ENCODE measurements around the gene PHACTR4.

PHACTR4 gene

DNA sequence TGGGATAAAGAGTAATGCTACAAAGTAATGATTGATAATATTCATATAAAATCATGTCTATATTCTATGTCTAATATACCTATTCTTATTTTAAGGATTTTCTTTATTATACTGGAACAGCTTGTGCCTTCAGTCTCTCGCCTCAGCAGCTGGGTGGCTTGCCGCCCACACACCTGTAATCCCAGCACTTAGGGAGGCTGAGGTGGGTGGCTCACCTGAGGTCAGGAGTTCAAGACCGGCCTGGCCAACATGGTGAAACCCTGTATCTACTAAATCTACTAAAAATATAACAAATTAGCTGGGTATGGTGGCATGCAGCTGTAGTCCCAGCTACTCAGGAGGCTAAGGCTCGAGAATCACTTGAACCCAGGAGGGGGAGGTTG, 175.7 kb downstream of the PHACTR4 start:
- in situ Hi-C loops (cut with MboI; ENCODE audit: low pct_unique_long_range_greater_than_20kb, low sequenced_read_pairs) = no loop called here
- DNase-seq = no peak

- in situ Hi-C loops (cut with MboI; ENCODE audit: low pct_unique_long_range_greater_than_20kb, low sequenced_read_pairs) = no loop called here
- DNase-seq = no peak
Measured at GRCh38 chr1:28548318-28548717, 178.8 kb downstream of the PHACTR4 start.

All from KBM-7 (cell line).